Calu3 (cell line): ENCODE data around the gene LKAAEAR1. TPM values are rescaled to one million over a fixed set of nuclear protein-coding genes. Genes with fewer than 3 reads are reported as not detected.
"Not testable (repeated sequence)": the region's sequence is repeated elsewhere in the genome, so short reads cannot be mapped to it uniquely, and the experiment has no call there.

ENCODE experiments used
- BruUV-seq: library from RNA; stranded (reverse); fragments of 400-500 nt; replicated peaks from 2 replicates; lab custom pipeline; 2021; lab: Mats Ljungman, UMichigan
- CTCF ChIA-PET: fragments of 300-600 bp; sonication (Branson Sonifier 250); formaldehyde crosslinking; loops from one replicate; lab custom pipeline; 2022; ENCODE audit warnings: antibody characterized with exemption; lab: Charles Lee
- DNase-seq: peaks from one replicate; pipeline ENCODE4 v3.0.0; 2022
- H3K27ac Mint-ChIP-seq: one replicate; pipeline ENCODE4 v1.8.0; 2022; ENCODE audit warnings: mixed read lengths; ENCODE audit not compliant: unreplicated experiment
- H3K27me3 Mint-ChIP-seq: one replicate; pipeline ENCODE4 v1.8.0; 2022; ENCODE audit warnings: mixed read lengths; ENCODE audit not compliant: unreplicated experiment
- H3K36me3 Mint-ChIP-seq: one replicate; pipeline ENCODE4 v1.8.0; 2022; ENCODE audit warnings: mild to moderate bottlenecking, moderate library complexity, mixed read lengths; ENCODE audit not compliant: insufficient read depth, unreplicated experiment
- H3K4me1 Mint-ChIP-seq: one replicate; pipeline ENCODE4 v1.8.0; 2022; ENCODE audit warnings: mild to moderate bottlenecking, low read depth, mixed read lengths; ENCODE audit not compliant: unreplicated experiment
- H3K4me3 Mint-ChIP-seq: one replicate; pipeline ENCODE4 v1.8.0; 2022; ENCODE audit warnings: mild to moderate bottlenecking, low read depth, moderate library complexity, mixed read lengths; ENCODE audit not compliant: unreplicated experiment
- H3K9me3 Mint-ChIP-seq: one replicate; pipeline ENCODE4 v1.8.0; 2022; ENCODE audit warnings: low read depth, mixed read lengths; ENCODE audit not compliant: unreplicated experiment
- intact Hi-C: fragments of 100-400 bp; cut with micrococcal nuclease; formaldehyde crosslinking; loops from one replicate; pipeline ENCODE4 v1.10.0; 2022; ENCODE audit not compliant: unreplicated experiment
- total RNA-seq: library from RNA; stranded (reverse); gene quantifications from 2 replicates; pipeline ENCODE4 v1.2.3, GENCODE V29; 2022
- TF ChIP-seq, protein P1 (sequence below): fragments of 200-600 bp; IDR thresholded peaks from one replicate; pipeline ENCODE4 v1.8.0; 2022; ENCODE audit warnings: antibody characterized with exemption; ENCODE audit not compliant: unreplicated experiment

LKAAEAR1 gene
- total RNA-seq, 1 experiment from 2014 or later: not detected

DNA sequence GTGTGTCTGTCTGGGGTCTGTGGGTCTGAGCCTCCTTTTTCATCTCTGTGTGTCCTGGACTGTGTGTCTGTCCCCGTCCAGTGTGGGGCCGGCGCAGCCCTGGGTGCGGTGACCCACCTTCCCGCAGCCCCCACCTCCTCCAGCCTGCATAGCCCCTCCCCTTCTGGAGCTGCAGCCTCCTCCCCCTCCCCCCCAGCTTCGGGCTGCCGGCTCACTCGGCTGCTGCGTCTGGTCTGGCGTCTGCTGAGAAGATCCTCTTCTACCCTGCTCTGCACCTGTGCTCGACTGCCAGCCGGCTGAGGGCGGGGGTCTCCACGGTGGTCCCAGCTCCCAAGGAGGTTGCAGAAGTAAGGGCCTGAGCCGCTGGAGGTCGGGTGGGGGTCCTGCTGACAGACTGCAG is 7.6 kb upstream of the LKAAEAR1 start:
- Mint-ChIP-seq H3K9me3 (peaks cover 2% of the 10 kb centered on the region), H3K27ac (no peak overlapping the region), H3K27me3 (peaks cover 78% of the 10 kb centered on the region), H3K4me1 (peaks cover 10% of the 10 kb centered on the region), H3K4me3 (no peak overlapping the region), H3K36me3 (peaks cover 8% of the 10 kb centered on the region)
- BruUV-seq: no TSS peak
- TF ChIP-seq, protein P1, sequence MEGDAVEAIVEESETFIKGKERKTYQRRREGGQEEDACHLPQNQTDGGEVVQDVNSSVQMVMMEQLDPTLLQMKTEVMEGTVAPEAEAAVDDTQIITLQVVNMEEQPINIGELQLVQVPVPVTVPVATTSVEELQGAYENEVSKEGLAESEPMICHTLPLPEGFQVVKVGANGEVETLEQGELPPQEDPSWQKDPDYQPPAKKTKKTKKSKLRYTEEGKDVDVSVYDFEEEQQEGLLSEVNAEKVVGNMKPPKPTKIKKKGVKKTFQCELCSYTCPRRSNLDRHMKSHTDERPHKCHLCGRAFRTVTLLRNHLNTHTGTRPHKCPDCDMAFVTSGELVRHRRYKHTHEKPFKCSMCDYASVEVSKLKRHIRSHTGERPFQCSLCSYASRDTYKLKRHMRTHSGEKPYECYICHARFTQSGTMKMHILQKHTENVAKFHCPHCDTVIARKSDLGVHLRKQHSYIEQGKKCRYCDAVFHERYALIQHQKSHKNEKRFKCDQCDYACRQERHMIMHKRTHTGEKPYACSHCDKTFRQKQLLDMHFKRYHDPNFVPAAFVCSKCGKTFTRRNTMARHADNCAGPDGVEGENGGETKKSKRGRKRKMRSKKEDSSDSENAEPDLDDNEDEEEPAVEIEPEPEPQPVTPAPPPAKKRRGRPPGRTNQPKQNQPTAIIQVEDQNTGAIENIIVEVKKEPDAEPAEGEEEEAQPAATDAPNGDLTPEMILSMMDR: no peak
- CTCF ChIA-PET: interaction anchor here (0.6 to 0.9 kb wide), 2 partner anchors 9 to 10 kb away, joined by 3 to 4 read pairs; no protein-coding TSS in a partner anchor
- DNase-seq: no peak
- intact Hi-C loops: no loop called here

GRCh38 chr20:64091340-64091739 is 7.1 kb upstream of the LKAAEAR1 start:
- CTCF ChIA-PET: interaction anchor here (0.6 kb wide), 1 partner anchor 9 kb away, joined by 4 read pairs; no protein-coding TSS in a partner anchor
- no TSS peak for BruUV-seq
- Mint-ChIP-seq H3K36me3 (peaks cover 10% of the 10 kb centered on the region), H3K9me3 (no peaks in the 10 kb centered on the region), H3K27ac (no peak overlapping the region), H3K4me1 (peaks cover 10% of the 10 kb centered on the region), H3K4me3 (no peak overlapping the region), H3K27me3 (peaks cover 78% of the 10 kb centered on the region)
- intact Hi-C loops: no loop called here
- no peak for DNase-seq
- TF ChIP-seq, protein P1: no peak

GRCh38 chr20:64090165-64090564 is 6.0 kb upstream of the LKAAEAR1 start:
- intact Hi-C loops: no loop called here
- no TSS peak for BruUV-seq
- Mint-ChIP-seq H3K27me3 (peaks cover 78% of the 10 kb centered on the region), H3K4me1 (peaks cover 10% of the 10 kb centered on the region), H3K36me3 (peaks cover 10% of the 10 kb centered on the region), H3K9me3 (no peaks in the 10 kb centered on the region), H3K4me3 (no peak overlapping the region), H3K27ac (no peak overlapping the region)
- CTCF ChIA-PET: no interaction called here
- no peak for DNase-seq
- TF ChIP-seq, protein P1: no peak

- not testable (repeated sequence) for BruUV-seq
Observed at GRCh38 chr20:64088586-64088985, 4.4 kb upstream of the LKAAEAR1 start.

DNA sequence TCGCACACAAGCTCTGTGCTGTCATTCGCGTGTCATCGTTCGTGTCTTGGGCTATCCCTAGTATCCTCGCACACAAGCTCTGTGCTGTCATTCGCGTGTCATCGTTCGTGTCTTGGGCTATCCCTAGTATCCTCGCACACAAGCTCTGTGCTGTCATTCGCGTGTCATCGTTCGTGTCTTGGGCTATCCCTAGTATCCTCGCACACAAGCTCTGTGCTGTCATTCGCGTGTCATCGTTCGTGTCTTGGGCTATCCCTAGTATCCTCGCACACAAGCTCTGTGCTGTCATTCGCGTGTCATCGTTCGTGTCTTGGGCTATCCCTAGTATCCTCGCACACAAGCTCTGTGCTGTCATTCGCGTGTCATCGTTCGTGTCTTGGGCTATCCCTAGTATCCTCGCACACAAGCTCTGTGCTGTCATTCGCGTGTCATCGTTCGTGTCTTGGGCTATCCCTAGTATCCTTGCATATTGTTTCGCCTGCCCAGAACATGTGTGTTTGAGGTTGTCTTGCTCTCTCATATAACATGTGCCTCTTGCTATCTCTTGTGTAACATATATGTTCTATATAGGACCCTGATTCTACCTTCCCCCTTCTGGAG is 3.1 kb upstream of the LKAAEAR1 start:
- H3K9me3 Mint-ChIP-seq, intact Hi-C loops, DNase-seq, BruUV-seq, H3K27ac Mint-ChIP-seq, H3K4me3 Mint-ChIP-seq: not testable (repeated sequence)
- H3K4me1 Mint-ChIP-seq: peaks cover 12% of the 10 kb centered on the region
- CTCF ChIA-PET: interaction anchor here (0.5 to 0.7 kb wide), 2 partner anchors 15 to 31 kb away, joined by 3 read pairs; no protein-coding TSS in a partner anchor
- H3K36me3 Mint-ChIP-seq: peaks cover 20% of the 10 kb centered on the region
- H3K27me3 Mint-ChIP-seq: peaks cover 97% of the 10 kb centered on the region

More at GRCh38 chr20:64088586-64088985, 4.4 kb upstream of the LKAAEAR1 start:
- Mint-ChIP-seq H3K27me3 (peaks cover 94% of the 10 kb centered on the region), H3K36me3 (peaks cover 20% of the 10 kb centered on the region)
- DNase-seq, H3K27ac Mint-ChIP-seq, H3K9me3 Mint-ChIP-seq, CTCF ChIA-PET, H3K4me3 Mint-ChIP-seq, intact Hi-C loops, H3K4me1 Mint-ChIP-seq: not testable (repeated sequence)
